GM18873 (cell line): ENCODE measurements around the gene COPG2.
A peak's percentile ranks its signal among the peaks of the same experiment; 100 is the strongest.
"Not testable (repeated sequence)": the region's sequence is repeated elsewhere in the genome, so short reads cannot be mapped to it uniquely, and the experiment has no call there.

ENCODE experiments used
- ATAC-seq: cut with Tn5 transposase; IDR thresholded peaks from one replicate; pipeline ENCODE4 v1.9.1; 2021; ENCODE audit warnings: mild to moderate bottlenecking, moderate library complexity, moderate number of reproducible peaks; ENCODE audit not compliant: unreplicated experiment, low FRiP score

Gene COPG2, protein sequence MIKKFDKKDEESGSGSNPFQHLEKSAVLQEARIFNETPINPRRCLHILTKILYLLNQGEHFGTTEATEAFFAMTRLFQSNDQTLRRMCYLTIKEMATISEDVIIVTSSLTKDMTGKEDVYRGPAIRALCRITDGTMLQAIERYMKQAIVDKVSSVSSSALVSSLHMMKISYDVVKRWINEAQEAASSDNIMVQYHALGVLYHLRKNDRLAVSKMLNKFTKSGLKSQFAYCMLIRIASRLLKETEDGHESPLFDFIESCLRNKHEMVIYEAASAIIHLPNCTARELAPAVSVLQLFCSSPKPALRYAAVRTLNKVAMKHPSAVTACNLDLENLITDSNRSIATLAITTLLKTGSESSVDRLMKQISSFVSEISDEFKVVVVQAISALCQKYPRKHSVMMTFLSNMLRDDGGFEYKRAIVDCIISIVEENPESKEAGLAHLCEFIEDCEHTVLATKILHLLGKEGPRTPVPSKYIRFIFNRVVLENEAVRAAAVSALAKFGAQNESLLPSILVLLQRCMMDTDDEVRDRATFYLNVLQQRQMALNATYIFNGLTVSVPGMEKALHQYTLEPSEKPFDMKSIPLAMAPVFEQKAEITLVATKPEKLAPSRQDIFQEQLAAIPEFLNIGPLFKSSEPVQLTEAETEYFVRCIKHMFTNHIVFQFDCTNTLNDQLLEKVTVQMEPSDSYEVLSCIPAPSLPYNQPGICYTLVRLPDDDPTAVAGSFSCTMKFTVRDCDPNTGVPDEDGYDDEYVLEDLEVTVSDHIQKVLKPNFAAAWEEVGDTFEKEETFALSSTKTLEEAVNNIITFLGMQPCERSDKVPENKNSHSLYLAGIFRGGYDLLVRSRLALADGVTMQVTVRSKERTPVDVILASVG

DNA sequence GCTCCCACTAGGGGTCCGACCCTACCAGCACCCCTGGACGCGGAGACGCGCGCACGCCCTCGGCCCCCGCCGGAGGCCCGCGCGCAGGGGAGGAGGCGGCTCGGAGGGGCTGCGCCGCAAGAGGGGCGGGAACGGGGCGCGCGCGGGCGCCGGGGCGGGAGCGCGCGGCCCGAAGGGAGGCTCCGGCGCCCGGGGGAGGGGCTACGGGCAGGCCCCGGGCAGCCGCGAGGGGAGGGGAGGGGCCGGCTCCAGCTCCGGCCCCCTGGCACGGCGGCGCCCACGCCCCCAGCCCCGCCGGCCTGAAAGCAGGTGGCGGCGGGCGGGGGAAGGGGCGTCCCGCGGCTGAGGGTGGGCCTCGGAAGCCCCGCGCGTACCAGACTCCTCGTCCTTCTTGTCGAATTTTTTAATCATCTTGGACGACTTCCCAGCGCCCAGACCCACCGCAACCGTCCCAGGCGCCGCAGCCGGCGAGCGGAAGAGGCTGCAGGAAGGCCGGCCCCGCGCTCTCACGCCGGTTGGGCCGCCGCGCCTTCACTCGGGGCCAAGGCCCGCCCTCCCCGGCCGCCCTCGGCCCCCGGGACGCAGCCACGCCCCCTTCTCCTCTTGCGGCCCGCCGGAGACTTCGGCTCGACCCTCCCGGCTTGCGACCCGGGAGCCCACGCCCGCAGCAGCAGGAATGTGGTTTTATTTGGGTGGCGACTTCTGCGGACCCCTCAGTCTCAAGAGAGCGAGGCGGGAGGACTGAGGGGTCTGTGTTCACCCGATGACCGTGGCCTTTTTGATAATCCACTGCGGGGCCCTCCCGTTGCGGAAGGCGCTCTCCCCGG lies at the start of gene COPG2:
COPG2 (minus strand) TSS at position 491 of the 827 bp plus-strand sequence; CDS start at position 411, 80 bp downstream.
- ATAC-seq, result peak; percentile 91

DNA sequence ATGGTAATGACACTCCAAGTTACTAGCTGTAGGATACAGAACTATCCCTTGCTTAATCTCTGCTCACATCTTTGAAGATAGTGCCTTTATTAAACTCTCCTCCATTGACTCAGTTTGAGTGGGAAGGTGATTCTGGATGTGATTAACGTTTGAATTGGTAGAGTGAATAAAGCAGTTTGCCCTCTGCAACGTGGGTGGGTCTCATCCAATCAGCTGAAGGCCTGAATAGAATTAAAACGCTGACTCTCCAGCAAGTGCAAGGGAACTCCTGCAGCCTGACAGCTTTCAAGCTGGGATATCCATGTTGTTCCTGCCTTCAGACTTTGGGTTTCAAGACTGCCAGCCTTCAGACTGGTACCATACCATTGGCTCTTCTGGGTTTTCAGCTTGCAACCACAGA lies 43.9 kb upstream of the COPG2 start:
- ATAC-seq, result no peak

DNA sequence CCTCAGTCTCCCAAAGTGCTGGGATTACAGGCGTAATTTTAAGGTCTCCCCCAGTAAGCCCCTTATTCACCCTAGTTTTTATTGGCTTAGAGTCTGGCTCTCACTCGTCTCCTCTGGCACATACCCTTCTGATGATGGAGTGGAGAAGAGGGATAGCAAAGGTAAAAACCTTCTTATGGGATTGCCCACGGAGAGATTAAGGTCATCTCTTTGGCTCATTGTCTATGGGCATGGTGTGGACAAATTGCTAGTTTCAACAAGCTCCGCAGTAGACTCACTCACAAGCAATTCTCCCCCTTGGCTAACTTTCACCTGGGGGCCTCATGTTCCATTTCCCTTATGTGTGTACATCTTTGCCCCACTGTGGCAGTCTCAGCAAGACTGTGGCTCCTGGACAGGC lies 40.2 kb upstream of the COPG2 start:
- no peak for ATAC-seq

DNA sequence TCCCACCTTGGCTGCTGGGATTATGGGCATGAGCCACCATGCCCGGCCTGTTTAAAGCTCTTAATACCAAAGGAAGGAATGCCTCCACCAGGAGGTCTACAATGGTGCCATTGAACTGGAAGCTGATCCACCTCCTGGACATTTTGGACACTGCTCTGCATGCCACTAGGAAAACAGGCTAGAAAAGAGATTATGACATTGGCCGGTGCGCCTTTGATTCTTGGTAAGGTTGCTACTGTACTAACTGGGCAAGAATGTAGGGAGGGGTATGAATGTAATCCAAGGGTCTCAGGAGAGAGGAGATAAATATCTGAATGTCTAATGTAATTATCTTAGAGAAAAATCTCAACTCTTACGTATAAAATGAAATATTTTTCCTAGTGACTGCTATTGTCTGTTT lies 39.5 kb upstream of the COPG2 start:
- no peak for ATAC-seq

DNA sequence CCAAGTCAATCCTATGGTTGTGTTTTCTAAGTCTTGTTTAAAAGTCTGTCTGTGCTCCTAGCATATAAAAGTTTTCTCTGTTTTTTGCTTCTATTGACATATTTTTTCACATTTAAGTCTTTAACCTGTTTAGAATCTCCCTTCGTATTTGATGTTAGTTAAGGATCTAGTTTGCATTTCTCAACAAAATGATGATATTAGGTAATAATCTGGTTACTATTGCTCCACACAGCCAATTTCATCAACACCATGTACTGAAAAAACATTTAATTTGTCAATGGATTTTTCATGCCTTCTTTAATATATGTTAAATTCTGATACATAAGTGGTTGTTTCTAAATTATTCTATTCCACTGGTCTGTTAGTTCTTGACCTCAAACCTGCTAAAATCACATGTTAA lies 35.3 kb upstream of the COPG2 start:
- ATAC-seq, result no peak

DNA sequence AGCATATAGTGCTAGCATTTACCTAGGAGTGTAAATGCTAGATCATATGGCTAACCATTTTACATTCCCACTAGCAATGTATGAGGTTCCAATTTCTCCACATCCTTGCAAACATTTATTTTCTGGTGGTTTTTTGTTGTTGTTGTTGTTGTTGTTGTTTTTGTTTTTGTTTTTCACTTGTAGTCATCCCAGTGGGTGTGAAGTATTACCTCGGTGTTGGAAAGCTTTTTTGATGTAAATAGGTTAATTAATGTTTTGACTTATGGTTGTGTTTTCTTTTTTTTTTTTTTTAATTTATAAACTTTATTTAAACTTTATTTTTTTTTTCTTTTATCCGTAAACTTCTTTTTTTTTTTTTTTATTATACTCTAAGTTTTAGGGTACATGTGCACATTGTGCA lies 33.1 kb upstream of the COPG2 start:
- ATAC-seq, result no peak

DNA sequence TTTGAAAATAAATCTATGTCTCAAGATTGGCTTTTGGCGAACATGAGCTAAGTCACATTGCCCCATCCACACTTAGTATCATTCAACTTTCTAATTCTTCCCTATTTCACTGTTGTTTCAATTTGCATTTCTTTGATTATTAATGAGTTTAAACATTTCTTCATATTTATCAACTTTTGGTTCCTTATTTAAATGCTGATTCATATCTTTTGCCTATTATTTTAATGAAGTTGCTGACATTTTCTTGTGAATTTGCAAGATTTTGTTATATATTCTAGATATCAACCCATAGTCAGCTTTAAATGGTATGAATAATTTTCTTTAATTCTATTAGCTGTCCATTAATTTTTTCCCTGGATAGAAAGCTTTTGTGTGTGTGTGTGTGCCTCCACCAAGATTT lies 32.2 kb upstream of the COPG2 start:
- no peak for ATAC-seq

DNA sequence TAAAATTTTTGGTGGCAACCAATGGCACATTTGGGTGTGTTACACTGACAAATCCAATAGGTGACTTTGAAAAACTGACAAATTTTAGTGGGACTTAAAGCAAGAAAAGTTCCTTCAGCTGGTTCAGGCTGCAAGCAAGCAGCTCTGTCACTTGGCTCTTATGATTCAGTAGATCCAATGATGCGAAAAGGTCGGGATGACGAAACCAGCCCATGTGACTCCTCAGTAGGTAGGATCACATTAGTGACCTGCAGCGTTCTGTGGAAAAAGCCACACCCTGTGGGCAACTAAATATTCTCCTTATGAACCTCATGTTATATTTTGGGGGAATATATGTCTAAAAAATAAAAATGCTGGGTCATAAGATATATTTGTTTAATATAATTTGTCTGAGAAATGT lies 31.1 kb upstream of the COPG2 start:
- ATAC-seq, result no peak

DNA sequence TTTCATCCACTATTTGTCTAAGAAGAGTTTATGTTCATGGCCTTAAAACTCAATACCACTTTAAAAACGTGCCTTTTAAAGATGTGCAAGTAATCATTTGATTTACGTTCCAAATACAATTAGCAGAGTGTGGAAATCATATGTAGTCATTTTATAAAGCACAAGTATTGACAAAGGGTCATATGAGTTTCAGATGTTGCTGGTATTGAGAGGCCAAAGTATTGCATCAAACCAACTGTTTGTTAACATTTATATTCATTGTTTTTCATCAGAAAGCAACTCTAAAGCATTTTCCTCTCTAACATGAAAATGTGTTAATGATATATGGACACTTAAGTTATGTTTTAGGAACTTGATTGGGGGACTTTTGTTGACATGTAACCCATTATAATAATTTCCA lies 29.3 kb upstream of the COPG2 start:
- no peak for ATAC-seq

DNA sequence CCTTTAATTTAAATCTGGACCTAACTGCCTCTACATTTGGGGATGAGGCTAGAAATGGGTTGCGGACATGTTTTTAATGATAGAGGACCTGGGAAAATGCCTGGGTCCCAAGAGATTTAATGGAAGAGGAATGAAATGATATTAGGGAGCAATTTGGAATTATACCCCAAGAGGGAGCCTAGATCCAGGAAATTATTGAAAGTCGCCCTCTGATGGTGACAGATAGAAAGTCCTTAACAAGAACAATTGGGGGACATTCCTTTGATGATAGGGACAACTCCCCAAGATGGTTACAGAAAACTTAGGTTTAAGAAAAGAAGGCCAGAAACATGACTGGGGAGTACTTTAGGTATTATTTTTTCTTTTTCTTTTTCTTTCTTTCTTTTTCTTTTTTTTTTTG lies 27.3 kb upstream of the COPG2 start:
- ATAC-seq, result no peak

DNA sequence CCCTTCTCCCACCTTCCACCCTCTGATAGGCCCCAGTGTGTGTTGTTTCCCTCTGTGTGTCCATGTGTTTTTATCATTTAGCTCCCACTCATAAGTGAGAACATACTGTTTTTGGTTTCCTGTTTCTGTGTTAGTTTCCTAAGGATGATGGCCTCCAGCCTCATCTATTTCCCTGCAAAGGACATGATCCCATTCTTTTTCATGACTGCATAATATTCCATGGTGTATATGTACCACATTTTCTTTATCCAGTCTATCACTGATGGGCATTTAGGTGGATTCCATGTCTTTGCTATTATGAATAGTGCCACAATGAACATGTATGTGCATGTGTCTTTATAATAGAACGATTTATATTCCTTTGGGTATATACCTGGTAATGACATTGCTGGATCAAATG lies 23.8 kb upstream of the COPG2 start:
- ATAC-seq, result not testable (repeated sequence)

DNA sequence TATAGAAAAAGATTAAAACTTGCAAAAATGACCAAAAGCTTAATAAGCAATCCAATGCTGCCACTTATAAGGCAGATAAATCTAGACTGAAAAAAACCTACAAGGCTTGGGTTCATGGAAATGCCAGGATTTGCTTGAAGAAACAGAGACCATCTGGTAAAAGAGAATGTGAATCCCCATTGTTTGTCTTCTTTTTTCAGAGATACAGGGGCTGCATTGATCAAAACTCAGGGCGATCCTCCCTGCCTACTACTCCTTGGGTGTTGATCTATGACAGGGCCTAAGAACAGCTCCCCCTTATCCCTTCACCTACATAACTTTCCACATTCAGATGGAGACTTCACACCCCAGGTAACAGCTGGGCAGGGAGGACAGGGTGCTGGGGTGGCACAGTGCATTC lies 21.1 kb upstream of the COPG2 start:
- ATAC-seq, result no peak

DNA sequence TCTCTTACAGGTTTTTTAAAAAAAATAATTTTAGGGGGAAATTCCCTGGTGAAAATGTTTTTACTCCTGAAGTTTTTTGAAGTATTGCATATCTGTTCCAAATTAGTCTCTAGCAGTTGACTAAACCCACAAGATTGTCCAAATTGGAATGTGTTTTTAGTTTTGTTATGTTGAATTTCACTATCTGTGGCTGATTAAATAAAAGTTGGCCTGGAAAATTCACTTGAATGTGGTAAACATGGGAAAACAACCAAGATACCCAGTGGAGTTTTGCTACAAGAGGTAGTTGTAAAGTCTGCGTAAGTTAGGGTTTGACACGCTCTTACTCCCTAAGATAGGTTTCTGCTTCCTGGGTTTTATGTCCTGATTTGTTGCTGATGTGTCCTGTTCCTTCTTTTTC lies 14.5 kb upstream of the COPG2 start:
- ATAC-seq, result no peak

DNA sequence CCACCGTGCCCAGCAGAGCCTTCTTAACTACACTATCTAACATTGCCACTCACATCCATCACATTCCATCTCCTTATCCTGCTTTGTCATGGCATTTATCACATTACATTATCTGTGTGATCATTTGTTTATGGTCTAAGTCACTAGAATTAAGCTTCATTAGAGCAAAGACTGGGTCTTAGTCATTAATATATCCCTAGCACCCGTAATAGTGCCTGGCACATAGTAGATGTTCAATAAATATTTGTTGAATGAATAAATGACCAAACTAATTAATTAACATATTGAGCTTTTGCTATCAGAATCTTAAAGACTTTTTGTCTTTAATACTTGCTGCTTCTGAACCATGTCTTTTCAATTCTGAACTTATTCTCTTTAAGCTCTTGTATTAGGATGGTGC lies 5.9 kb upstream of the COPG2 start:
- ATAC-seq, result no peak

DNA sequence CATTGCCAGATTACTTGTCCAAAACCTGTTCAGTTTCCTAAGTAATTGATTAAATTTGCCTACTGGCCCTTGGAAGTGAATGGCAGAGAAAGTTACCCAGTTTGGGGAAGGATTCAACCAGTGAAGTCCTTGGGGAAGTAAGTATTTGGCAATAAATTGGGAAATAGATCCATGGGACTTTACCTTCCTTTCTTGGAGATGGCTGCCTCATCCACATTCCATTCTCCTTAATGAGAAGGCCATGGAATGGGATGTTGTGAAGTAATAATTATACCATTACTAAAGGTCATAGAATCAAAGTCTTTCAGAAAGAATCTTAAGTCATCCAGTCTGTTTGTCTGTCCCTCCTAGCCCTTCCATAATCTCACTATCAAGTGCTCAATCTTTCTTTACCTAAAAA lies 4.5 kb upstream of the COPG2 start:
- ATAC-seq, result no peak

DNA sequence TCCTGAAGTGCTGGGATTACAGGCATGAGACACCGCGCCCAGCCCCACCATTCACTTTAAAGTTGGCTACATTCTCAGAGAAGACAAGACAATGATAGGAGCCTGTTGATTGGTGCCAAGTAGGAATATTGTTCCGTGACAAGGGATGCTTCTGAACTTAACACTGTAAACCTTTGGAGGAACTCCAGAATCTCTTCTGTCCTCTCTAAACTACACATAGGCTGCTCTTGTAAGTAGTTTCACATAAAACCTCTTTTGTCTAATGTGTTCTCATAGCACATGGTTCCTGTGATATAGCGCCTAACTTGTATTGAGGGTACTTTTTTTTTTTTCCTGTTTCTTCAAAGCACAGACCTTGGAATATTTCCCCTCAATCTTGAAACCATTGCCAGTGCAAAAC lies 3.6 kb upstream of the COPG2 start:
- ATAC-seq, result no peak

DNA sequence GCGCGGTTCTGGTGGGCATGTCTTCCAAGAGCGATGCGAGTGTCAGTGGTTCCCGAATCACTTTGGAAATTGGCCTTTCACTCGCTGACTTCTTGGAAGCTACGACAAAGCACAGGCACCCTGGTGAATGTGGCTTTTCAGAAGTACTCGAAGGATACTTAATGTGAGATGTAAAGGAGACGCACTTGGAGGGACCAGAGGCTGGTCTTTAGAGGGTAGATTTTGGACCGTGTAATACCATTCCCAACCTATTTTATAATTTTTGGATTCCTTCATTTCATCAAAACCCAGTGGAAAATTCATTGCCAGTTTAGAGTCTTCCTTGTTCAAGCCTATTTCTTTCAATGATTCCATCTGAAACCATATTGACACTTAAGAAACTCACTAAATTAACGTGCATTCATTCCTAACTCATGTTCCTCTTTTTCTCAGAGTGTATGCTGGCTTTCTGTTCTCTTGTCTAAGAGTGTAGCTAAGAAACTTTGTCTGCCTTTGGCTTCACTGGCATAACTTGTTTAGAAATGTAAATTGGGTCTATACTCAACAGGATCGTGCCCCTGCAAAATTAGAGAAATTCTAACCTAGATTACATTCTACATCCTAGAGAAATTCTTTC lies 645 bp upstream of the COPG2 start:
- ATAC-seq, result peak; percentile 2

DNA sequence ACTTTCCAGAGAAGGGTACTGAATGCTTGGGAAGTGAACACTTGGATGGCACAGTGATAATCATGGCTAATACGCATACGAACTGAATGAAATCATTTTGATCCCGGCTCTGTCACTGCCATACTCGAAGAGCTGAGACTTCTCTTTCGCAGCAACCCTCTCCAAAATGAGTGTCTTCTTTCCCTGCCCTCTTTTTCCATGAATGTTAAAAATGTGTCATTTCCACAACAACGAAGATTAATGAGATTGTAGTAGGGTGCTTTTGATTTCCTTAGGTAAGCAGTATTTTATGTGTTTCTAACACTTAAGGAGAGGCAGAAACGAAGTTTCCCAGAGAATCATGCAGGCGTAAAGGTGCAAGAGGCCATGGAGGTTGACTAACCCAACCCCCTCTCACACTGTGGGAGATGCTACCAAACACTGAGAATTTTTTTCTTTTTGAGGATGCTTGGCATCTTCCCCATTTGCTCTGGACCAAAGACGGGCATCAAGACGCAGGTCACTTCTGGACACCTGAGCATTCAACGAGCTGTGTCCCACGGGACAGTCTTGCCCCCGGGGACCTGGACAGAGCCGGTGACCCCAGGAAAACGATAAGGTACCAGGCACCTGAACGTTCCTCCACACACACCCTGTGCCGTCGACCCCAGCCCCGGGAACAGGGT lies 823 bp downstream of the COPG2 start:
- no peak for ATAC-seq

DNA sequence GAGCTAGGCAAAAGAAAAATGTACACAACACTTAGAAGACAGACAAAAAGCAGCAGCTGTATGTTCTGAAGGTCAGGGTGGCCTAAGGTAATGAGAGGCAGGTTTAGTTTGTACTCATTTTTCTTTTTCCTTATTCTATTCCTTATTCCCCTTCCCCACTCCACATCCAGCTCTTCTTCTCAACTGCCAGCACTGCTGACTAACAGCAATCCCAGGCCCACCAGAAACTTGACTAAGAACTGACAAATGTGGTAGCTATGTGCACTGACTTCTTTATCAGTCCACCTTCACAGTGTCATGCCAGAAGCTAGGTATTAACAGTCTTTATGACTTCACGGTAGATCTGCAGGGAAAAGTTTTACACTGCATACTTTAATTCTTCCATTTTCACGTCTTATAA lies 6.1 kb downstream of the COPG2 start:
- ATAC-seq, result no peak

DNA sequence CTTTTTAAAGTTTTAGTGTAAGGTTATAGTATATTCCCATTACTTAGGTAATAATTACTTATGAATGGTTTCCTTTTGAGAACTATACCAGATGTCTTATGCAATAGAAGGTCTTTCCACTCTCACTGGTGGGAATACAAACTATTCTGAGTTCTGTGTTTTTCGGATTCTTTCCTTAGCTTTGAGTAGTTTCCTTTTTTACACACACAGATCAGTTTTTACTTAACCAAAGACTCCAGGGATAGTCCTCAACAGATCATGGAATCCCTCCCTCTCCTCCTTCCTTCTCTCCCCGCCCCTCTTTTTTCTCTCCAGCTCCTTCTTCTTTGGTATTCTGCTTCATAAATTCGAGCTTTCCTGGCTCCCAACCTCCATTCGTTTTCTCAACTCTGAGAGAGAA lies 13.3 kb downstream of the COPG2 start:
- no peak for ATAC-seq
